ENCODE results near the gene DHX15.

The DHX15 gene

DNA sequence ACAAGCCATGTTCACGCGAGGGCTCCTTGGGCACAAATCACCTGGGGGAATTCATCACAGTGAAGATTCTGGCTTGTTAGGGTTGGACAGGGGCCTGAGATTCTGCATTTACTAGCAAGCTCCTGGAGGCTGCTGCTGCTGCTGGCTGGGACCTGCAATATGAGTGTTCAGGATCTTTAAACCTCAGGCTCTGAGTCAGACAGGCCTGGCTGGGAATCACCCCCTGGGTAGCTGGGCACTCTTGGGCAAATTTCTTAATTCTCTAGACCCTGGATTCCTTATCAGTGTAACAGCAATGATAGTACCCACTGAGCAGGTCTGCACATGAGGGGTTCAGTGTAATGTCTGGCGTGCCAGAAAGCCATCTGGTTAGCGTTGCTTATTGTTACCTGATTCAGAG, 101.5 kb downstream of the DHX15 start:
- DNase-seq (ENCODE audit: low read depth): no peak

DNA sequence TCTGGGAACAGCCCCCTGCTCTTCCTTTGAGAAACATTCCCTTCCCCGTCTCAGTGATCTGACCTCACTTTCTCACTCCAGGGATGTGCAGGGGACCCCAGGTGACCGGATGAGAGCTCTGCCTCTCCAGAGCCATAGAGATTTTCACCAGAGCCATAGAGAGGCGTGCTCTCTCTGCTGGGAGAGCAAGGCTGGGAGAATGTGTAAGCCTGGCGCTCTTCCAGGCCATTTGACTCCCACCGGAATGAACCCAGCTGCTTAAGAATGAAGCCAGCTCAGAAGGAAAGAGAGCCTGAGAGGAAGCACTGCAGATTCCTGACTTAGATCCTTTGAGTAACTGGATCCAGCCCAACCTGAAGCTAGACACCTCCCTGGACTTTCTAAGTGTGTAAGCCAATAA, 106.4 kb downstream of the DHX15 start:
- DNase-seq (ENCODE audit: low read depth): no peak
